ENCODE data around the gene POLN. TPM values are rescaled to one million over a fixed set of nuclear protein-coding genes. Genes with fewer than 3 reads are reported as not detected.

POLN gene
- total RNA-seq, 2 experiments from 2014 or later: 4.0 to 4.4 TPM

DNA sequence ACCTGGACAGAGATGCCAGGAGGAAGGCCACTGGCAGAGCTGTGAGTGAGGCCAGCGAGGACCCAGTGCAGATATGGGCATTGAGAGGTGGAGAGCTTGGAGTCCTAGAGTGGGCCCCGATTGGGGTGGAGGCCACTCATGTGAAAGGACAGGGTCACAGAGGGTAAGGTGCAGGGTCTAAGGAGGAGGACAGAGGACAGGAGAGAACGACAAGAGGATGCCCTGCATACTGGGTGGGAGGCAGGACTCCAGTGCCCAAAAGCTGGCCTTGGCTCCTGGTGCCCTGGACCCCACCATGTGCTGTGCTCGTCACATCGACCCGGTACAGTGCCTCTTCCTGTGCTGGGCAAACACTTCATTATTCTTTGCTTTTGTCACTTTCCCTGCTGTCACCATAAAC, 116.1 kb downstream of the POLN start:
- H3K27ac ChIP-seq (ENCODE audit: low read depth, low read length, poor library complexity, severe bottlenecking): no peak overlapping the region
- CTCF ChIA-PET (ENCODE audit: unreplicated experiment): no interaction called here
- POLR2A ChIA-PET: no interaction called here
- intact Hi-C loops (cut with micrococcal nuclease; ENCODE audit: unreplicated experiment): no loop called here
- no TSS peak for BruUV-seq (replicated peaks)
- no peaks in the 10 kb centered on the region for H3K9me2 ChIP-seq (ENCODE audit: insufficient read depth, low read length)
- no peaks in the 10 kb centered on the region for H3K9me3 ChIP-seq (ENCODE audit: low read length)
- H3K36me3 ChIP-seq (ENCODE audit: insufficient read depth, low read length): no peaks in the 10 kb centered on the region
- TF ChIP-seq CTCF (conservative IDR thresholded peaks at IDR 0.05; ENCODE audit: low read length) (no peak), EZH2phosphoT487 (IDR thresholded peaks at IDR 0.05; ENCODE audit: borderline replicate concordance, low read depth, low read length) (no peak)
- H3K4me3 ChIP-seq (ENCODE audit: low read depth, low read length, poor library complexity, severe bottlenecking): no peak overlapping the region
- no peaks in the 10 kb centered on the region for H3K4me1 ChIP-seq (ENCODE audit: insufficient read depth, low read length, poor library complexity, severe bottlenecking)
- no peaks in the 10 kb centered on the region for H4K20me1 ChIP-seq (ENCODE audit: insufficient read depth, low read length)
- no peak overlapping the region for H3K4me2 ChIP-seq (ENCODE audit: low read length)
- no peak overlapping the region for H2AFZ ChIP-seq (ENCODE audit: low read length)
- no peak for DNase-seq (ENCODE audit: low spot score)
- H3K79me2 ChIP-seq (ENCODE audit: insufficient read depth, low read depth, low read length): no peaks in the 10 kb centered on the region

DNA sequence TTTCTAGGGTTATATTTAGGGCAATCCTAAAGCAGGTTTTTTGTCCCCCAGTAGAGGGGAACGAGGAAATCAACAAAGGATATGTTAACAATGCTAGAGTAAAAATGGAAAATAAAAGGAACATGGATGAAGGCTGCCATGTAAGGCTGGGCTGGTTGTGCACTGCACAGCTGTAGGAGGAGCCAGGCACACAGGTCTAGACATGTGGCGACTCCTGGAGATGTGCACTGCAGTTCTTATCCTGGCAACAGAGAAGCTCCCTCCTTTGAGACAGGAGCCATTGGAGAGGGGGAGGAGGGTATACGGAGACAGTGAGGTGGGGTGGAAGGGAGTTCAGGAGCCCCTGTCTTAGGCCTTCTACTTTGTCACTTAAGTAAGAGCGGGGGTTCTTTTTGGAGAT, 116.9 kb downstream of the POLN start:
- Histone ChIP-seq H4K20me1 (ENCODE audit: insufficient read depth, low read length) (no peaks in the 10 kb centered on the region), H2AFZ (ENCODE audit: low read length) (no peak overlapping the region), H3K79me2 (ENCODE audit: insufficient read depth, low read depth, low read length) (no peaks in the 10 kb centered on the region), H3K36me3 (ENCODE audit: insufficient read depth, low read length) (no peaks in the 10 kb centered on the region), H3K4me2 (ENCODE audit: low read length) (no peak overlapping the region), H3K9me3 (ENCODE audit: low read length) (no peaks in the 10 kb centered on the region), H3K4me1 (ENCODE audit: insufficient read depth, low read length, poor library complexity, severe bottlenecking) (no peaks in the 10 kb centered on the region), H3K27ac (ENCODE audit: low read depth, low read length, poor library complexity, severe bottlenecking) (no peak overlapping the region), H3K9me2 (ENCODE audit: insufficient read depth, low read length) (no peaks in the 10 kb centered on the region), H3K4me3 (ENCODE audit: low read depth, low read length, poor library complexity, severe bottlenecking) (no peak overlapping the region)
- intact Hi-C loops (cut with micrococcal nuclease; ENCODE audit: unreplicated experiment): no loop called here
- POLR2A ChIA-PET: no interaction called here
- CTCF ChIA-PET (ENCODE audit: unreplicated experiment): no interaction called here
- TF ChIP-seq CTCF (conservative IDR thresholded peaks at IDR 0.05; ENCODE audit: low read length) (no peak), EZH2phosphoT487 (IDR thresholded peaks at IDR 0.05; ENCODE audit: borderline replicate concordance, low read depth, low read length) (no peak)
- BruUV-seq (replicated peaks): no TSS peak
- no peak for DNase-seq (ENCODE audit: low spot score)

DNA sequence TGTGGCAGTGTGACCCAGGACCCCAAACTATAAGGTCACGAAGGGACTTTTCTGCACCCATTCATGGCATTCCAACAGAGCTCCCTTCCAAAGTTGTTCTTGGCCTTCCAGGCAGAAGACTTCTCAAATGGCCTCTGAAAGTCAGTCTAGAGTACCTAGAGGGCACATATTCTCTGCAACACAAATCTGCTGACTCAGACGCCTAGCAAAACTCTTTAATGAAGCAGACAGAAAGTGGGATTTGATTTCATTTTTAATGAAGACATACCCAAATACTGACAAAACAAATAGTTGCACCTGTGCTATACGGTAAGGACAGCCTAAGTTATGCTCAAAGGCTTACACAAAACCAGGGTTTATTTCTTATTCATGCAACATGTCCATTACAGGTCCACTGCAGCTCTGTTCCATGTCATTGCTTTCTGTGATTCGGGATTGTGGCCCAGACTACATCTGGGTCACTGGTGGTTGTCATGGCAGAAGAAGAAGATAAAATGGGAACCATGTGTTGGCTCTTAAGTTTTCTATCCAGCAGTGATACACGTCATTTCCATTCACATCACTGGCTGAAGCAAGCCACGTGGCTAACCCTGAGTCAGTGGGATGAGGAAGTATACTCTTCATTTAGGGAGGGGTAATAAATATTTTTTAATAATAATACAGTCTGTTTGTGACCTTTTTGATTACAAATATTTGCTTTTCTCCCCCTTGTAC, 125.1 kb downstream of the POLN start:
- BruUV-seq (replicated peaks): no TSS peak
- no peak overlapping the region for H3K27ac ChIP-seq (ENCODE audit: low read depth, low read length, poor library complexity, severe bottlenecking)
- H3K4me2 ChIP-seq (ENCODE audit: low read length): no peak overlapping the region
- H3K9me3 ChIP-seq (ENCODE audit: low read length): no peaks in the 10 kb centered on the region
- H3K79me2 ChIP-seq (ENCODE audit: insufficient read depth, low read depth, low read length): no peaks in the 10 kb centered on the region
- CTCF ChIA-PET (ENCODE audit: unreplicated experiment): no interaction called here
- DNase-seq (ENCODE audit: low spot score): no peak
- H4K20me1 ChIP-seq (ENCODE audit: insufficient read depth, low read length): no peaks in the 10 kb centered on the region
- H2AFZ ChIP-seq (ENCODE audit: low read length): no peak overlapping the region
- no peaks in the 10 kb centered on the region for H3K4me1 ChIP-seq (ENCODE audit: insufficient read depth, low read length, poor library complexity, severe bottlenecking)
- H3K4me3 ChIP-seq (ENCODE audit: low read depth, low read length, poor library complexity, severe bottlenecking): no peak overlapping the region
- POLR2A ChIA-PET: no interaction called here
- TF ChIP-seq CTCF (conservative IDR thresholded peaks at IDR 0.05; ENCODE audit: low read length): no peak
- no peak for TF ChIP-seq EZH2phosphoT487 (IDR thresholded peaks at IDR 0.05; ENCODE audit: borderline replicate concordance, low read depth, low read length)
- intact Hi-C loops (cut with micrococcal nuclease; ENCODE audit: unreplicated experiment): no loop called here
- H3K9me2 ChIP-seq (ENCODE audit: insufficient read depth, low read length): no peaks in the 10 kb centered on the region
- no peaks in the 10 kb centered on the region for H3K36me3 ChIP-seq (ENCODE audit: insufficient read depth, low read length)

Measured in OCI-LY7 (cell line).